NB4 (cell line): ENCODE data around the gene SAMD4A.
A peak's percentile ranks its signal among the peaks of the same experiment; 100 is the strongest.

ENCODE experiments used
- DNase-seq: peaks from one replicate; pipeline ENCODE4 v3.0.0; 2010; ENCODE audit warnings: low read depth
- H3K4me3 ChIP-seq: one replicate; pipeline ENCODE4 v1.5.1; 2011; ENCODE audit warnings: mild to moderate bottlenecking, low read depth, low read length, moderate library complexity
- MYC ChIP-seq: IDR thresholded peaks from 2 replicates; pipeline ENCODE4 v1.6.1; 2011; ENCODE audit warnings: low read depth, low read length
- POLR2A ChIP-seq: IDR thresholded peaks from 2 replicates; pipeline ENCODE4 v1.6.1; 2011; ENCODE audit warnings: mild to moderate bottlenecking; ENCODE audit not compliant: insufficient read length; ENCODE audit errors: extremely low read depth
- TF ChIP-seq, protein P1 (sequence below): IDR thresholded peaks from one replicate; pipeline ENCODE4 v1.5.1; 2012; ENCODE audit warnings: low read depth, low read length
- TF ChIP-seq, protein P2 (sequence below): IDR thresholded peaks from 2 replicates; pipeline ENCODE4 v1.6.1; 2011; ENCODE audit warnings: low read depth, low read length

Gene SAMD4A, protein sequence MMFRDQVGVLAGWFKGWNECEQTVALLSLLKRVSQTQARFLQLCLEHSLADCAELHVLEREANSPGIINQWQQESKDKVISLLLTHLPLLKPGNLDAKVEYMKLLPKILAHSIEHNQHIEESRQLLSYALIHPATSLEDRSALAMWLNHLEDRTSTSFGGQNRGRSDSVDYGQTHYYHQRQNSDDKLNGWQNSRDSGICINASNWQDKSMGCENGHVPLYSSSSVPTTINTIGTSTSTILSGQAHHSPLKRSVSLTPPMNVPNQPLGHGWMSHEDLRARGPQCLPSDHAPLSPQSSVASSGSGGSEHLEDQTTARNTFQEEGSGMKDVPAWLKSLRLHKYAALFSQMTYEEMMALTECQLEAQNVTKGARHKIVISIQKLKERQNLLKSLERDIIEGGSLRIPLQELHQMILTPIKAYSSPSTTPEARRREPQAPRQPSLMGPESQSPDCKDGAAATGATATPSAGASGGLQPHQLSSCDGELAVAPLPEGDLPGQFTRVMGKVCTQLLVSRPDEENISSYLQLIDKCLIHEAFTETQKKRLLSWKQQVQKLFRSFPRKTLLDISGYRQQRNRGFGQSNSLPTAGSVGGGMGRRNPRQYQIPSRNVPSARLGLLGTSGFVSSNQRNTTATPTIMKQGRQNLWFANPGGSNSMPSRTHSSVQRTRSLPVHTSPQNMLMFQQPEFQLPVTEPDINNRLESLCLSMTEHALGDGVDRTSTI

DNA sequence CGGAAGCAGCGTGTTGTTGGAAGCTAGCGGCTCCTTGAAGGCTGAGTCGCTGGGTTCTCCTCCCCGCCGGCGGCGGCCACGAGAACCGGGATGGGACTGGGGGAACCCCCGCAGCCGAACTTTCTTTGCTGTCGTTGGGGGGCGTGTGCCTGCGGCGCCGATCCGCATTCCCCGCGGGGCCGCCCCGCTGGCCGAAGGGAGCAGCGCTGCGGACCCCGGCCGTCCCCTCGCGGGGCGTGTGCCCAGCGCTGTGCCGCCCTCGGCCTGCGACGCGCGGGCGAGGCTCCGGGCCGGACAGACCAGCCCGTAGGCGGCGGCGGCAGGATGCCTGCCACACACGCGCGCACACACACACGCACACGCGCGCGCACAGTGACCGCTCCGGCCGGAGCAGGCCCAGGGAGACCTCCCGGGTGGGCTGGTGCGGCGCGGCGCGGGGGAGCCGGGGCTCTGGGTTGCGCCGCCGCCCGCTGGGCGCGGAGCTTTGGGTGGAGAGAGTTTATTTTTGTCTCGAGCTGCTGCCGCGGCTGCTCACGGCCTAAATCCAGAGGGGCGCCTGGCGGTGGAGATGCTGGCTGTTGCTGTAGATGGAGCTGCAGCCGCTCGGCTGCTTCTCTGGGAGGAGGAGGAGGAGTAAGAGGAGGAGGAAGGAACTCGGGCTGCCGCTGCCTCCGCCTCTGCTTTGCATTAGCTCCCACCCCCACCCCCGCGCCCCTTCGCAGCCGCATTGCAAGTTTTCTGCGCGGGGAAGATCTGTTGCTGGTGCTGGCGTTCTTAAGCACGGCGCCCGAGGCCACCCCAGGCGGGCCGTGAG lies at the start of gene SAMD4A:
SAMD4A (plus strand) TSS at position 719 of the 814 bp plus-strand sequence. CDS start 789 bp downstream, outside the sequence.
- peak within 1 kb of the TSS; percentile 34 for H3K4me3 ChIP-seq
- DNase-seq, result peak; percentile 68
- TF ChIP-seq, protein P1, sequence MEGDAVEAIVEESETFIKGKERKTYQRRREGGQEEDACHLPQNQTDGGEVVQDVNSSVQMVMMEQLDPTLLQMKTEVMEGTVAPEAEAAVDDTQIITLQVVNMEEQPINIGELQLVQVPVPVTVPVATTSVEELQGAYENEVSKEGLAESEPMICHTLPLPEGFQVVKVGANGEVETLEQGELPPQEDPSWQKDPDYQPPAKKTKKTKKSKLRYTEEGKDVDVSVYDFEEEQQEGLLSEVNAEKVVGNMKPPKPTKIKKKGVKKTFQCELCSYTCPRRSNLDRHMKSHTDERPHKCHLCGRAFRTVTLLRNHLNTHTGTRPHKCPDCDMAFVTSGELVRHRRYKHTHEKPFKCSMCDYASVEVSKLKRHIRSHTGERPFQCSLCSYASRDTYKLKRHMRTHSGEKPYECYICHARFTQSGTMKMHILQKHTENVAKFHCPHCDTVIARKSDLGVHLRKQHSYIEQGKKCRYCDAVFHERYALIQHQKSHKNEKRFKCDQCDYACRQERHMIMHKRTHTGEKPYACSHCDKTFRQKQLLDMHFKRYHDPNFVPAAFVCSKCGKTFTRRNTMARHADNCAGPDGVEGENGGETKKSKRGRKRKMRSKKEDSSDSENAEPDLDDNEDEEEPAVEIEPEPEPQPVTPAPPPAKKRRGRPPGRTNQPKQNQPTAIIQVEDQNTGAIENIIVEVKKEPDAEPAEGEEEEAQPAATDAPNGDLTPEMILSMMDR, result no peak
- TF ChIP-seq MYC (no peak), POLR2A (no peak)
- TF ChIP-seq, protein P2, sequence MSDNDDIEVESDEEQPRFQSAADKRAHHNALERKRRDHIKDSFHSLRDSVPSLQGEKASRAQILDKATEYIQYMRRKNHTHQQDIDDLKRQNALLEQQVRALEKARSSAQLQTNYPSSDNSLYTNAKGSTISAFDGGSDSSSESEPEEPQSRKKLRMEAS, result no peak

DNA sequence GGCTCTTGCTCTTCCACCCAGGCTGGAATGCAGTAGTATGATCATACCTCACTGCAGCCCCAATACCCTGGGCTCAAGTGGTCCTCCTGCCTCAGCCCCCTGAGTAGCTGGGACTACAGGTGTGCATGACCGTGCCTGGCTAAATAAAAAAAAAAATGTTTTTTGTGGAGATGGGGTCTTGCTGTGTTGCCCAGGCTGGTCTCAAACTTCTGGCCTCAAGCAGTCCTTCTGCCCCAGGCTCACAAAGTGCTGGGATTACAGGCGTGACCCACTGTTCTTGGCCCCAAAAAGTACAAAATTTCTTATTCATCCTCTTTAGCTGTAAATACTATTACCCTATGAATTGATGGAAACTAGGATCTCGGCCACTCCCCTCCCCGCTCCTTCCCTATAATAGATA lies 42.5 kb upstream of the SAMD4A start:
- TF ChIP-seq, protein P2, result no peak
- TF ChIP-seq POLR2A (no peak), MYC (no peak)
- no peak for DNase-seq
- no peak overlapping the region for H3K4me3 ChIP-seq

DNA sequence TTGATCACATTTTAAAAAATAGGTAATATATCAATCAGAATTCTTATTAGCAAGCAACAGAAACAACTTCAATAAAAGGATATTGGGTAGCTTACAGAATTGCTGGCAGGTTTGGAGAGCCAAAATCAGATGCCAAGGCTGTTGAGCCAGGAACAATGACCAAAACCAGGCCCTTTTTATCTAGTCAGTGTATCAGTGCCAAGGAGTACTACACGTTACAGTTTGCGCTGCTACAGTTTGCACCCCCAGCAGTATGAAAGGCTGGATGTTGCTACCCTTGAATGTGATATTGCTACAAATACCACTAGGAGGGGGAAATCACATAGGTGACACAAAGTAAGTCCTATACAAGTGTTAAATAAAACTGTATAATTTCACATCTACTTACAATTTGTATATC lies 38.0 kb upstream of the SAMD4A start:
- no peak overlapping the region for H3K4me3 ChIP-seq
- TF ChIP-seq, protein P2, result no peak
- no peak for TF ChIP-seq POLR2A
- no peak for TF ChIP-seq MYC
- TF ChIP-seq, protein P1, result no peak
- no peak for DNase-seq

DNA sequence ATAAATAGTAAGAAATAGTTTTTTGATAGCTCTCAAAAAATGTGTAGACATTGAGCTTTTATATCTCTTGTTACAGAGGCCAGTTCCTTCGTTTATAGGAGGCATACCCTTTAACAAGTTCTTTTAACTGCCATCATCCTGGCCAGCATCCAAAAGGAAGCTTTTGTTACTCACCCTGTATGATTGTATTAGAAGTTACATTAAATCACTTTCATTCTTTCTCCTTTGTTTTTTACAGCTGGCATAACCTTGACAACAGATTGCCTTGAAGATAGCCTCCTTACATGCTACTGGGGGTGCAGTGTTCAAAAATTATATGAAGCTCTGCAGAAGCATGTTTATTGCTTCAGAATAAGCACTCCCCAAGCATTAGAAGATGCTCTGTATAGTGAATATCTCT lies 37.1 kb upstream of the SAMD4A start:
- no peak for TF ChIP-seq POLR2A
- no peak for TF ChIP-seq MYC
- TF ChIP-seq, protein P1, result no peak
- TF ChIP-seq, protein P2, result no peak
- no peak for DNase-seq
- no peak overlapping the region for H3K4me3 ChIP-seq

DNA sequence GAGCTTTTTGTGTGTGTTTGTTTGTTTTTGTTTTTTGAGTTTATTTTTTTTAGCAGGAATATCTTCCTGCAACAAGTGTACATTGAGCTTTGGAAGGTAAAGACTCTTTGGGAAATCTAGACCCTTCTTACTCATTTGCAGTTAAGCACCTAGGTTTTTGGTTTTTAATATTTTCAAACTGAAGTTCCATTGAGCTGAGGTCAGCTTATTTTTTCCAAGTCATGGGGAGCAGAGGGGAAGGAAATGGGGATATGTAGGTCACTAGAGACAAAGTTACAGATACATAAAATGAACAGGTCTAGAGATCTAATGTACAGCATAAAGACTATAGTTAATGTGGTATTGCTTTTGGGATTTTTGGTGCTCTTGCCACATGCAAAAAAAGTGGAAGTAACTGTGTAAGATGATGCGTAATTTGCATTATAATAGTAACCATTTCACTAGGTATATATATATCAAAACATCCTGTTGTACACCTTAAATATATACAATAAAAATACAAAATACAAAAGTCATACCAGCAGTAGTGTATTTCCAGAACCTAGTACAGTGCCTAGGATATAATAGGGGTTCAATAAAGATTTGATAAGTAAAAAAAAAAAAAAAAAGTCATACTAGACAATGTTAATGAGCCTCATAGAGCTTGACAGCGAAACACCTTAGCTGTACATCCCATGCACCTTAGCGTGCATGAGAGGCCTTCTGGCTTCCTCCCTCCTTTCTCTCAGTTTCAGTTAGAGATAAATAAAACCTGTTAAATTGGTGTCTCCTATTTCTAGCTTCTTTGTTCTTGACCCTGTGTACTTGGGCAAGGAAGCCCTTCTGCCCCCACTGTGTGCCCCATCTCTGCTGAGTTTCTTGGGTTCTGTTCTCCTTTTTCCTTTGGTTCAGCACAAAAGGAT lies 34.6 kb upstream of the SAMD4A start:
- TF ChIP-seq MYC (no peak), POLR2A (no peak)
- TF ChIP-seq, protein P1, result no peak
- TF ChIP-seq, protein P2, result no peak
- no peak overlapping the region for H3K4me3 ChIP-seq
- DNase-seq, result no peak
